Measurements from ENCODE around the gene BBLN. TPM values are rescaled to one million over a fixed set of nuclear protein-coding genes. Genes with fewer than 3 reads are reported as not detected.

The BBLN gene
- total RNA-seq, 2 experiments from 2014 or later = 64.4 to 68.5 TPM

DNA sequence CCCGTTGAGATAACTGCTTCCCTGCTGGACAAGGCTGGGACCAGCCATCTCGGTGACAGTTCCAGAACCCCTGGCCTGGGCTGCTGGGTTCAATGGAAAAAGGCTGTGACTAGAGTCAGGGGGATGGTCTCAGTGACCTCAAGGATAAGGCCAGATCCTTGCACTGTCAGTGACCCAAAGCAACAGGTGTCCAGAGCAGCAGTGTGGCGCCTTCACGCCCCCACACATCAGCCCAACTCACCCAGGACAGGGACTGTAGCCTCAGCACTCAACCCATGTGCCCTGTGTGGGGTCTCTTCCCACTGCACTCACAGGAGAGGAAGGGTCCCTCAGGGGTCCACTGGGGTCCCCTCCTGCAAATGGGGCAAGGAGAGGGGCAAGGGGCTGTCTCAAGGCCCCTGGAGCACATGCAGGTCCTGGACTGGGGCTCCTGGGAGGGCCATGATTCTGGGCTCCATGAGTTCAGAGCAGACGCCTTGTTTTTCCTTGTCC is 11.5 kb upstream of the BBLN start:
- no peaks in the 10 kb centered on the region for H3K36me3 Mint-ChIP-seq (ENCODE audit: low read depth)
- ChIA-PET CTCF (no interaction called here), POLR2A (interaction anchor here (0.5 kb wide), 1 partner anchor 38 kb away, joined by 6 read pairs; no protein-coding TSS in a partner anchor)
- no peak for ATAC-seq
- H3K4me1 Mint-ChIP-seq = no peaks in the 10 kb centered on the region
- H3K4me3 Mint-ChIP-seq = no peak overlapping the region
- H3K9me3 Mint-ChIP-seq (ENCODE audit: low read depth) = no peaks in the 10 kb centered on the region
- DNase-seq = no peak
- no peak overlapping the region for H3K27ac Mint-ChIP-seq
- H3K27me3 Mint-ChIP-seq = no peaks in the 10 kb centered on the region
- intact Hi-C loops (cut with DNase I, micrococcal nuclease) = no loop called here

DNA sequence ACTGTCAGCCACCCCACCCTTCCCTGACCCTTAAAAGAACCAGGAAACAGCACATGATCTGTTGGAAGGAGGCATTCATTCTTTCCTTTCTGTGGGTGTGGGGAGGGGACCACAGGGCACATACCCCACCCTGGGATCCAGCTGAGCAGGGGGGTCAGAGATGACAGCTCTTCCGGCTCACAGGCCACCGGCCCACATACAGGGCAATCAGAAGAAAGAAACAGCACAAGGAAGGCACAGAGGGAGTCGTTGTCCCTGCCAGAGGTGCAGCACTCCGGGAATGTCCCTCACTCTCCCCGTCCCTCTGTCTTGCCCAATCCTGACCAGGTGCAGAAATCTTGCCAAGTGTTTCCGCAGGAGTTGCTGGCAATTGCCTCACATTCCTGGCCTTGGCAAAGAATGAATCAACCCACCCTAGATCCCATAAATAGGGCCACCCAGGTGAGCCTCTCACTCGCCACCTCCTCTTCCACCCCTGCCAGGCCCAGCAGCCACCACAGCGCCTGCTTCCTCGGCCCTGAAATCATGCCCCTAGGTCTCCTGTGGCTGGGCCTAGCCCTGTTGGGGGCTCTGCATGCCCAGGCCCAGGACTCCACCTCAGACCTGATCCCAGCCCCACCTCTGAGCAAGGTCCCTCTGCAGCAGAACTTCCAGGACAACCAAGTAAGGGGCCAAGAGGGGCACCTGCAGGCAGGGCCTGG is 10.9 kb upstream of the BBLN start, which contains the start of gene LCN2:
Gene LCN2, plus strand, starts transcription at position 453 of the 701 bp plus-strand sequence. Its CDS starts 73 bp downstream, at position 526.
- no peaks in the 10 kb centered on the region for H3K4me1 Mint-ChIP-seq
- CTCF ChIA-PET = interaction anchor here (0.6 to 1.2 kb wide), 2 partner anchors 32 to 42 kb away, joined by 3 read pairs; no protein-coding TSS in a partner anchor
- no peaks in the 10 kb centered on the region for H3K27me3 Mint-ChIP-seq
- POLR2A ChIA-PET = interaction anchor here (0.5 kb wide), 1 partner anchor 37 kb away, joined by 6 read pairs; no protein-coding TSS in a partner anchor
- H3K36me3 Mint-ChIP-seq (ENCODE audit: low read depth) = no peaks in the 10 kb centered on the region
- H3K4me3 Mint-ChIP-seq = no peak within 1 kb of the TSS
- H3K27ac Mint-ChIP-seq = no peak within 1 kb of the TSS
- intact Hi-C loops (cut with DNase I, micrococcal nuclease) = no loop called here
- DNase-seq (no peak), ATAC-seq (no peak)
- no peaks in the 10 kb centered on the region for H3K9me3 Mint-ChIP-seq (ENCODE audit: low read depth)

DNA sequence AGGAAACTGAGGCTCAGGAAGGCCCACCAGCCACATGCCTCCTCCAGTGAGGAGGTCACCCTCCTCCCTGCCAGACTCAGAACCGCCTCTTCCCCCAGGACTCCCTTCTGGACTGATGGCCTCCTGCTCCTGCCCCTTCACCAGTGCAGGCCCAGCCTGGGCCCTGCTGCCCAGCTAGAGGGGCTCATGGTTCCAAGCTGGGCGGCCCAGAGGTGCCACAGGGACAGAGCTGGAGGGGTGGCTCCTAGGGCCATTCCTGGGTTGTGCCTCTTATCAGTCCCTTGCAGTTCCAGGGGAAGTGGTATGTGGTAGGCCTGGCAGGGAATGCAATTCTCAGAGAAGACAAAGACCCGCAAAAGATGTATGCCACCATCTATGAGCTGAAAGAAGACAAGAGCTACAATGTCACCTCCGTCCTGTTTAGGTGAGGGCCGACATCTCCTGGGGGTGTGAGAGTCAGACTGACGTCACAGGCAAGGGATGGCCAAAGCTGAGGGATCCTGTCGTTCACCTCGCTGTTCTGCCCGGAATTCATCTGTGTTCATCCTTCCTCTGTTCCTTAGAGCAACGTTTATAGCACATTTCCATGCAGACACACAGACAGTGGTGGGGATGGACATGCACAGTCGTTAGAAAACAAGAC is 10.0 kb upstream of the BBLN start:
- Mint-ChIP-seq H3K27ac (no peak overlapping the region), H3K4me3 (no peak overlapping the region), H3K27me3 (no peaks in the 10 kb centered on the region), H3K9me3 (ENCODE audit: low read depth) (no peaks in the 10 kb centered on the region), H3K4me1 (no peaks in the 10 kb centered on the region), H3K36me3 (ENCODE audit: low read depth) (no peaks in the 10 kb centered on the region)
- ATAC-seq (no peak), DNase-seq (no peak)
- intact Hi-C loops (cut with DNase I, micrococcal nuclease) = no loop called here
- POLR2A ChIA-PET = no interaction called here
- CTCF ChIA-PET = interaction anchor here (0.6 to 1.8 kb wide), 5 partner anchors 9 to 43 kb away, joined by 3 to 8 read pairs (median 3); partner anchors contain the start of gene BBLN

DNA sequence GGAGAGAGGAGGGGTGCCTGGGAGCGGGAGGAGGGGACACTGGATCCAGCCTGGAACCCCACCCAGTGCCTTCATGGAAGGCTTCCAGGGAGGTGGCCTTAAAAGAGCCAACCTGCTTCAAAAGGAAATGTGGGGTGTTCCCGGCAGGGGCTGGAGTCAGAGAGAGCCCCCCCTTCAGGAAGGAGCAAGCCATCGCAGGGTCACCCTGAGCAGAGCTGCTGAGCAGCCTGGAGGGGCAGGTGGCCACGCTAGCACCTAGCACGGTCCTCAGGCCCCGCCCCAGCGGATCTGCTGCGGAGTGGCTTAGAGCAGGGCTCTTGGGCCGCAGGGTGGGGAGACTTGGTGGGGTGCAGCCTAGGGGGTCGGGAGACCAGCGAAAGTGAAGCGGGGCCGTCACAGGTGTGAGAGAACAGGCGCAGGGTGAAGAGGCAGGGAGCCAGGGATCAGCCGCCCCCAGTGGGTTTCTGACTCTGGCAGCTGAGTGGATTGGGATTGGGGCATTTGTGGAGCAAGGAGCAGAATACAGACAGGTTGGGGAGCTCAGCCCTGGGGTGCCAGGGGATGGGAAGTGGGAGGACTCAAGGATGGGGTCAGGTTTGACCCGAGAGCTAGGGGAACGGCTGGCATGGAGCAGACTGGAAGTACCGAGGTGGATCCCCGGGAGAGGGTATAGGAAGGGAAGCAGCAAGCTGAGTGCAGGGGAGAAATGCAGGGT is 9.3 kb upstream of the BBLN start:
- peak; percentile 83 for ATAC-seq
- ChIA-PET CTCF (interaction anchor here (1.1 to 1.8 kb wide), 4 partner anchors 8 to 33 kb away, joined by 3 to 8 read pairs (median 3); partner anchors contain the start of gene BBLN), POLR2A (no interaction called here)
- no peaks in the 10 kb centered on the region for H3K4me1 Mint-ChIP-seq
- no peaks in the 10 kb centered on the region for H3K36me3 Mint-ChIP-seq (ENCODE audit: low read depth)
- no peak overlapping the region for H3K4me3 Mint-ChIP-seq
- peak; percentile 49 for DNase-seq
- no peaks in the 10 kb centered on the region for H3K27me3 Mint-ChIP-seq
- no peak overlapping the region for H3K27ac Mint-ChIP-seq
- no peaks in the 10 kb centered on the region for H3K9me3 Mint-ChIP-seq (ENCODE audit: low read depth)
- intact Hi-C loops (cut with DNase I, micrococcal nuclease) = no loop called here

DNA sequence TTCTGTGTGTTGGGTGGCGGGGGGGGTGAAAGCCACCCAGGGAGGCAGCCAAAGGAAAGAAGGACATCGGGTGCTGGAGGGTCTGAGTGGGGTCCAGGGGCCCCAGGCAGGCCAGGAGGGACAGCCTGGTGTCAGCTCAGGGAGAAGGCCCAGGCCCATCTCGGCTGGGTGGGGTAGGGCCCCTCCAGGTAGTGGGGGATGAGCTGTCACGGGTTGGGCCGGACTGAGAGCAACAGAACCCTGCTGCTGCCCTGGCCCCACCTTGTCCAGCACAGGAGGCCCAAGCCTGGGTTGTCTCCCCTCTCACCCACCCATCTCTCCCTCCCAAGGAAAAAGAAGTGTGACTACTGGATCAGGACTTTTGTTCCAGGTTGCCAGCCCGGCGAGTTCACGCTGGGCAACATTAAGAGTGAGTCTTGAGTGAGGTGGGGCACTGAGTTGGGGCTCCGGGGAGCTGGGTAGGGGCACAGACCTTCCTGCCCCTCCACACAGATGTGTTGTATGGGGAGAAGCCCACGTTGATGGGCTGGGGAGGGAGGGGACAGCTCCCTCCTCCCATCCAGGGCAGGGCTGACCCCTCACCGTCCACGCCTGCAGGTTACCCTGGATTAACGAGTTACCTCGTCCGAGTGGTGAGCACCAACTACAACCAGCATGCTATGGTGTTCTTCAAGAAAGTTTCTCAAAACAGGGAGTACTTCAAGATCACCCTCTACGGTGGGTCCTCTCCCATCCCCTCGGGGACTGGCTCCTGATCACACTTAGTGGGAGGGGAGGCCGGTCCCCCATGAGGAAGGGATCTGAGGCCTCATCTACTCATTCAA is 8.5 kb upstream of the BBLN start:
- Mint-ChIP-seq H3K27ac (no peak overlapping the region), H3K27me3 (no peaks in the 10 kb centered on the region), H3K4me1 (no peaks in the 10 kb centered on the region), H3K9me3 (ENCODE audit: low read depth) (no peaks in the 10 kb centered on the region), H3K36me3 (ENCODE audit: low read depth) (no peaks in the 10 kb centered on the region), H3K4me3 (no peak overlapping the region)
- CTCF ChIA-PET = interaction anchor here (0.7 to 1.8 kb wide), 4 partner anchors 8 to 1223 kb away, joined by 3 to 8 read pairs (median 4); partner anchors contain the start of gene BBLN
- intact Hi-C loops (cut with DNase I, micrococcal nuclease) = no loop called here
- DNase-seq (no peak), ATAC-seq (no peak)
- POLR2A ChIA-PET = no interaction called here

DNA sequence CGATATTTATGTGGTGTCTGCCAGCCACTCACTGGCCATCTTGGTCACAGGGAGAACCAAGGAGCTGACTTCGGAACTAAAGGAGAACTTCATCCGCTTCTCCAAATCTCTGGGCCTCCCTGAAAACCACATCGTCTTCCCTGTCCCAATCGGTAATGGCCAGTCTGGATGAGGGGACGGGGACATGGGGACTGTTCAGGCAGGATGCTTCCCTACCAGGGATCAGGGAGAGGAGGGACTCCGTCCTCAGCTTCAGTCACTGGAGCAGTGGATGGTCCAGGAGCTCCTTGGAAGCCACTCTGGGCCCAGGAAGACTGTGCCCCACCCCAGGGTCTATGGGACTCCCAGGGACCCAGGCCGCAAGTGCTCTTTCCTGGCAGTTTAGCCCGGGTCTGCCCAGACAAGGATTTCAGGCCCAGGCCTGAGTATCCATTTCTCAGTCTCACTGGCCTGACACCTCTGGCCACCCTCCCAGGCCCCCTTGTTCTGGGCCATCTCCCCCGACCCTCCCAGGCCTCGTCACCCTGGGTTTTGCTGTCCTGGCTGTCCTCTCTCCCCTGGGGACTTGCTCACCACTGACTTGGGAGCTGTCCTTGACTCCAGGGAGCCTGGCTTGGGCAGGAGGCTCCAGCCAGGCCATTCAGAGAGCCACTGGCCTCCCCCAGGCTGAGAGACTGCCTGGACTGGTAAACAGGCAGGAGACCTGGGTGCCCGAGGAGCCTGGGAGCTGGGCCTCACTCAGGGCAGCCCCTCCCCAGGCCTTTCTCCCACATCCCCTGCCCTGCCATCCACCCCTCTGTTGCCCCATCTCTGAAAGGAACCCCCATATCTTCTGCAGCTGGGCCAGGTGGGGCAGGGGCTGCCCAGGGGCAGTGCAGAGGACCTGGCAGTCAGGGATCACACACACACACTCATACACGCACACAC is 7.7 kb upstream of the BBLN start:
- no peak overlapping the region for H3K4me3 Mint-ChIP-seq
- no peaks in the 10 kb centered on the region for H3K4me1 Mint-ChIP-seq
- no peak overlapping the region for H3K27ac Mint-ChIP-seq
- CTCF ChIA-PET = interaction anchor here (0.7 to 0.9 kb wide), 2 partner anchors 31 to 1222 kb away, joined by 4 read pairs; no protein-coding TSS in a partner anchor
- no peaks in the 10 kb centered on the region for H3K36me3 Mint-ChIP-seq (ENCODE audit: low read depth)
- intact Hi-C loops (cut with DNase I, micrococcal nuclease) = no loop called here
- DNase-seq = no peak
- H3K9me3 Mint-ChIP-seq (ENCODE audit: low read depth) = no peaks in the 10 kb centered on the region
- POLR2A ChIA-PET = no interaction called here
- ATAC-seq = no peak
- no peaks in the 10 kb centered on the region for H3K27me3 Mint-ChIP-seq

DNA sequence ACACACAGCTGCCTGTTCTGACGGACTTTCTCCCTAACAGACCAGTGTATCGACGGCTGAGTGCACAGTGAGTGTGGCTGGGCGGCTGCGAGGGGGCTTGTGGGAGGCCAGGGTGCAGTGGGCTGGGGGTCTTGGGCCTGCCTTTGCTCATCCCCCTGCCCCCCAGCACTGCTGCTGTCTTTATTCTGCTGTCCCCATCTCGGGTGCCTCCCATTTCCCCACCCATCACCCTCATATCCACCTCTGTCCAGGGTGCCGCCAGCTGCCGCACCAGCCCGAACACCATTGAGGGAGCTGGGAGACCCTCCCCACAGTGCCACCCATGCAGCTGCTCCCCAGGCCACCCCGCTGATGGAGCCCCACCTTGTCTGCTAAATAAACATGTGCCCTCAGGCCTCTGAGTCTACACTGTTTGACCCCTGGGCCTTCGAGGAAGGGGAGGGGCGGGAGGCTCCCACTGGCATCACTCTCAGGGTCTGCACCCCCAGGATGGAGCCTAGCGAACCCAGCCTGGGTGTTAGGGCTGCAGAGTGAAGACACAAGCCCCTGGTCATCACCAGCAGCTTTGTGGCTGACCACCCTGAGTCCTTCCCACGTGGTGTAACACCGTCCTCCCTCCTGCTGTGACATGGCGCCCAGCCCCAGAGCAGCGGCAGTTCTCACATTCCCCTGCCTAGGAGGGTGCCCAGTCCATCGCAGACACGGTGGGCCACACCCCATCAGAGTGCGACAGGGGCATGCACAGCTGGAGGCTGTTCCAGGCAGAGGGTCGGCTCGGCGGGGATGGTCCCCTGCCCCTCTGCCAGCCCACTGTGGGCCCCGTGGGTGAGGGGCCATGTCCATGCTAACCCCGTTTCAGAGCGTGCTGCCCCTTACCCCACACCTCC is 6.8 kb upstream of the BBLN start:
- intact Hi-C loops (cut with DNase I, micrococcal nuclease) = no loop called here
- CTCF ChIA-PET = interaction anchor here (0.5 to 0.9 kb wide), 2 partner anchors 30 to 389 kb away, joined by 3 to 4 read pairs; no protein-coding TSS in a partner anchor
- Mint-ChIP-seq H3K27ac (no peak overlapping the region), H3K4me3 (no peak overlapping the region), H3K36me3 (ENCODE audit: low read depth) (no peaks in the 10 kb centered on the region), H3K27me3 (no peaks in the 10 kb centered on the region), H3K4me1 (no peaks in the 10 kb centered on the region), H3K9me3 (ENCODE audit: low read depth) (no peaks in the 10 kb centered on the region)
- DNase-seq (no peak), ATAC-seq (no peak)
- POLR2A ChIA-PET = no interaction called here

DNA sequence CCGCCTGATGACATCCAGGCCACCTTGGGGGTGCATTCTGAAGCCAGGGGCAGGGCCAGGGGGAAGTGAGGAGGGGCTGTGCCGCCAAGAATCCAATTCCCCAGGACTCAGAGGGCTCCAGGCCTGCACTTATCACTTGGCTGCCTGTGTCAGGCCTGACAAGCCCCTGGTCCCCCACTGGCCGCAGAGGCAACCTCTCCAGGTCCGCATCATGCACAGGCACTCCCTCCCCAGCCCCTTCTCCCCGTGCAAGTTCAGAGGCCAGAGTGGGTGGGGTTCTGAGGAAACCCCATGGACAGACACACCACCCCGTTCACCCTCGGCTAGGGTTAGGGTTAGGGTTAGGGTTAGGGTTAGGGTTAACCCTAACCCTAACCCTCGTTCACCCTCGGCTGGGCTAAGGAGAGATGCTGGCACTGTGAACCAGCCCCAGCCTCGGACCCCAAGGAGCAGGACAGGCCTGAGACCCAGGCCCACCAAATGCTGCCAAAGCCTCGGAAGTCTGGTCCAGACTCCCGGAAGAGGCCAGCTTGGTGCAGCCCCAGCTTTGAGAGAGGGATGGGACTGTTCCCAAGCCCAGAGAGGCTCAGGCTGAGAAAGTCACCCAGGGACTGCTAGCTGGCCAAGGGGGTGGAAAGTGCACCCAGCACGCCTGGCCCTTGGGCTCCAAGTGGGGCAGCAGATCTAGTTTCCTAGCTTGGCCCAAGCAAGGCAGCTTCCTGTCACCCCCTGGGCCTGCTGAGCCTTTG is 5.9 kb upstream of the BBLN start:
- Mint-ChIP-seq H3K4me1 (peaks cover under 1% of the 10 kb centered on the region), H3K27me3 (no peaks in the 10 kb centered on the region), H3K36me3 (ENCODE audit: low read depth) (no peaks in the 10 kb centered on the region), H3K9me3 (ENCODE audit: low read depth) (no peaks in the 10 kb centered on the region), H3K4me3 (no peak overlapping the region), H3K27ac (no peak overlapping the region)
- ChIA-PET POLR2A (no interaction called here), CTCF (interaction anchor here (0.5 kb wide), 1 partner anchor 388 kb away, joined by 3 read pairs; no protein-coding TSS in a partner anchor)
- ATAC-seq = no peak
- intact Hi-C loops (cut with DNase I, micrococcal nuclease) = no loop called here
- no peak for DNase-seq

All from activated CD4-positive, alpha-beta T cell treated with anti-CD3 and anti-CD28 coated beads for 36 hours (primary cell).